Measurements from ENCODE around the gene KRTAP6-1.

The KRTAP6-1 gene

DNA sequence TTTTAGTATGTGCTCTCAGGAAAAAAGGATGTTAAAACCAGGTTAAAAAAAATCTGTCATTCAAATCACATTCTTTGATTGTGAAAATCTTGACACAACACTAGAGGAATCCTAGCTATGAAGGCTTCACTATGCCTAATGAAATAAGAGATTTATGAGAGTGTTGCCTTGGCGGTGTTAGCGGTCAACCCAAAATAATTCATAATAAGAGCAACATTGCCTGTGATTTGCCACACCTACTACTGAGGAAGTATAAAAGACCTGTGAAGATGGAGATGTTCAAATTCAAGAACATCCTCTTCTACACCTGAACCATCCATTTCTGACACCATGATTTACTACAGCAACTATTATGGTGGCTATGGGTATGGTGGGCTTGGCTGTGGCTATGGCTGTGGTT lies 2.4 kb upstream of the KRTAP6-1 start, which contains the start of gene KRTAP20-1:
TSS of gene KRTAP20-1 (plus strand) at position 301 of the 400 bp plus-strand sequence. CDS start at position 331, 30 bp downstream.
- Histone ChIP-seq H4K91ac (ENCODE audit: low read depth, low read length, poor library complexity) (no peak within 1 kb of the TSS), H3K4ac (ENCODE audit: low read length) (no peak within 1 kb of the TSS), H3K27me3 (ENCODE audit: control insufficient read depth in 3 of 3, insufficient read depth in 3 of 3, low read depth in 1 of 3, low read length in 3 of 3) (no peaks in the 10 kb centered on the region), H3K9ac (ENCODE audit: low read depth, low read length, poor library complexity) (no peak within 1 kb of the TSS), H3K79me1 (ENCODE audit: low read depth, low read length) (no peaks in the 10 kb centered on the region), H2BK5ac (ENCODE audit: low read length) (no peak within 1 kb of the TSS), H2BK15ac (ENCODE audit: low read length) (no peak within 1 kb of the TSS), H3K9me3 (replicated peaks in 1 of 2; ENCODE audit: control insufficient read depth in 2 of 2, insufficient read depth in 1 of 2, low read depth in 1 of 2, low read length in 2 of 2) (no peaks in the 10 kb centered on the region), H3K4me1 (ENCODE audit: control insufficient read depth in 2 of 2, insufficient read depth in 1 of 2, low read depth in 1 of 2, low read length in 2 of 2) (no peaks in the 10 kb centered on the region), H2BK12ac (ENCODE audit: low read length) (no peak within 1 kb of the TSS), H2AK5ac (ENCODE audit: low read depth, low read length) (no peak within 1 kb of the TSS), H3K23ac (ENCODE audit: low read depth, low read length, poor library complexity) (no peak within 1 kb of the TSS), H4K8ac (ENCODE audit: low read depth, low read length) (no peak within 1 kb of the TSS), H3K27ac (replicated peaks; ENCODE audit: low read length) (no peak within 1 kb of the TSS), H3K4me3 (ENCODE audit: low read length in 2 of 2) (no peak within 1 kb of the TSS), H3K14ac (ENCODE audit: low read length) (no peak within 1 kb of the TSS), H3K4me2 (ENCODE audit: insufficient read depth, low read length, poor library complexity, severe bottlenecking) (no peak within 1 kb of the TSS), H3K18ac (ENCODE audit: low read length) (no peak within 1 kb of the TSS), H3K36me3 (replicated peaks in 1 of 2; ENCODE audit: control insufficient read depth in 2 of 2, insufficient read depth in 2 of 2, low read length in 2 of 2) (no peaks in the 10 kb centered on the region), H2BK120ac (ENCODE audit: low read depth, low read length) (no peak within 1 kb of the TSS), H2AFZ (ENCODE audit: low read length) (no peak within 1 kb of the TSS)
- WGBS, 2 donors (ENCODE audit: extremely low coverage in 2 of 2, insufficient read length in 2 of 2, insufficient replicate concordance in 1 of 2) = no CpG with 5 or more reads among the region's 2 CpGs
- DNase-seq (ENCODE audit: low spot score) = no peak

DNA sequence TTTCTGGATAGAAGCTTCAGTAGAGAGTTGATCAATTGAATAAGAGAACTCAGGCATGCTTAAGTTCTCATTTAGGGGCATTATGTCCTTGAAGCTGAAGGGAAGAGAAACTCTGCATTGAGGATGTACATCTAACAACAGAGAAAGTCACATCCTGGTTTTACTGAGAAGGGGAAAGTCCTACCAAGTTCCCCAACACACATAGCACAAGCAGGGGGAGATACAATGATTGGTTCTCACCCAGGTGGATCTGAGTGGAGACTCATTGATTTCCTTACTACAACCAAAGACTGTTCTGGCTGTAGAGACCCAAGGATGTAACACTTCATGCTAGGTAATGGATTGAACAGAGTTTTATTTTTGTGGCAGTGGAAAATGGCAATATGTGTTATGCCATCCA lies 1.5 kb upstream of the KRTAP6-1 start:
- no peak overlapping the region for H2BK5ac ChIP-seq (ENCODE audit: low read length)
- H3K4me3 ChIP-seq (ENCODE audit: low read length in 2 of 2) = no peak overlapping the region
- no peak overlapping the region for H3K14ac ChIP-seq (ENCODE audit: low read length)
- H2BK15ac ChIP-seq (ENCODE audit: low read length) = no peak overlapping the region
- H3K18ac ChIP-seq (ENCODE audit: low read length) = no peak overlapping the region
- H3K4ac ChIP-seq (ENCODE audit: low read length) = no peak overlapping the region
- no peak for DNase-seq (ENCODE audit: low spot score)
- no peaks in the 10 kb centered on the region for H3K9me3 ChIP-seq (replicated peaks in 1 of 2; ENCODE audit: control insufficient read depth in 2 of 2, insufficient read depth in 1 of 2, low read depth in 1 of 2, low read length in 2 of 2)
- no peak overlapping the region for H2BK12ac ChIP-seq (ENCODE audit: low read length)
- H3K79me1 ChIP-seq (ENCODE audit: low read depth, low read length) = no peaks in the 10 kb centered on the region
- no peak overlapping the region for H2AFZ ChIP-seq (ENCODE audit: low read length)
- no peak overlapping the region for H3K9ac ChIP-seq (ENCODE audit: low read depth, low read length, poor library complexity)
- no peaks in the 10 kb centered on the region for H3K36me3 ChIP-seq (replicated peaks in 1 of 2; ENCODE audit: control insufficient read depth in 2 of 2, insufficient read depth in 2 of 2, low read length in 2 of 2)
- no peak overlapping the region for H3K23ac ChIP-seq (ENCODE audit: low read depth, low read length, poor library complexity)
- H3K4me2 ChIP-seq (ENCODE audit: insufficient read depth, low read length, poor library complexity, severe bottlenecking) = no peak overlapping the region
- no peaks in the 10 kb centered on the region for H3K27me3 ChIP-seq (ENCODE audit: control insufficient read depth in 3 of 3, insufficient read depth in 3 of 3, low read depth in 1 of 3, low read length in 3 of 3)
- H2BK120ac ChIP-seq (ENCODE audit: low read depth, low read length) = no peak overlapping the region
- no peaks in the 10 kb centered on the region for H3K4me1 ChIP-seq (ENCODE audit: control insufficient read depth in 2 of 2, insufficient read depth in 1 of 2, low read depth in 1 of 2, low read length in 2 of 2)
- no peak overlapping the region for H3K27ac ChIP-seq (replicated peaks; ENCODE audit: low read length)
- H4K91ac ChIP-seq (ENCODE audit: low read depth, low read length, poor library complexity) = no peak overlapping the region
- no peak overlapping the region for H4K8ac ChIP-seq (ENCODE audit: low read depth, low read length)
- H2AK5ac ChIP-seq (ENCODE audit: low read depth, low read length) = no peak overlapping the region

DNA sequence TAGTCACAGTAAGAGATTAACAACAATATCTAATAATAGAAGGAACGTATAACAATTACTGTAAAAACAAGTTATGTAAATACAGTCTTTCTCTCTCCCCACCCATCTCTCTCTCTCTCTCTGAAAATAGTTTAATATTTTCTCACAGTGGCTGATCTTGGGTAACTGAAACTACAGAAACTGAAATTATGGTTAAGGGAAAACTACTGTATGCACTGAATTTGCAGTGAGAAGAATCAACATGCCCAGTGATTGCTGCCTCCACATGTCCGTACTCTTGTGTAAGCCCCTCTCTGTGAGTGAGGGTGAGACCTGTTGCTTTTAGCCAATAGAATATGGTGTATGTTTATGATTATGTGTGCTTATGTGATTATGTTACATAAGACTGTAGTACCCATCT lies 1.6 kb downstream of the KRTAP6-1 start:
- no peak overlapping the region for H2BK5ac ChIP-seq (ENCODE audit: low read length)
- H3K18ac ChIP-seq (ENCODE audit: low read length) = no peak overlapping the region
- H2BK15ac ChIP-seq (ENCODE audit: low read length) = no peak overlapping the region
- no peaks in the 10 kb centered on the region for H3K9me3 ChIP-seq (replicated peaks in 1 of 2; ENCODE audit: control insufficient read depth in 2 of 2, insufficient read depth in 1 of 2, low read depth in 1 of 2, low read length in 2 of 2)
- H3K4ac ChIP-seq (ENCODE audit: low read length) = no peak overlapping the region
- H3K79me1 ChIP-seq (ENCODE audit: low read depth, low read length) = no peaks in the 10 kb centered on the region
- no peak overlapping the region for H3K4me2 ChIP-seq (ENCODE audit: insufficient read depth, low read length, poor library complexity, severe bottlenecking)
- no peak overlapping the region for H3K23ac ChIP-seq (ENCODE audit: low read depth, low read length, poor library complexity)
- H3K14ac ChIP-seq (ENCODE audit: low read length) = no peak overlapping the region
- no peaks in the 10 kb centered on the region for H3K36me3 ChIP-seq (replicated peaks in 1 of 2; ENCODE audit: control insufficient read depth in 2 of 2, insufficient read depth in 2 of 2, low read length in 2 of 2)
- no peak overlapping the region for H4K91ac ChIP-seq (ENCODE audit: low read depth, low read length, poor library complexity)
- H4K8ac ChIP-seq (ENCODE audit: low read depth, low read length) = no peak overlapping the region
- no peaks in the 10 kb centered on the region for H3K4me1 ChIP-seq (ENCODE audit: control insufficient read depth in 2 of 2, insufficient read depth in 1 of 2, low read depth in 1 of 2, low read length in 2 of 2)
- DNase-seq (ENCODE audit: low spot score) = no peak
- H3K9ac ChIP-seq (ENCODE audit: low read depth, low read length, poor library complexity) = no peak overlapping the region
- no peak overlapping the region for H2BK120ac ChIP-seq (ENCODE audit: low read depth, low read length)
- no peak overlapping the region for H2BK12ac ChIP-seq (ENCODE audit: low read length)
- no peaks in the 10 kb centered on the region for H3K27me3 ChIP-seq (ENCODE audit: control insufficient read depth in 3 of 3, insufficient read depth in 3 of 3, low read depth in 1 of 3, low read length in 3 of 3)
- H3K27ac ChIP-seq (replicated peaks; ENCODE audit: low read length) = no peak overlapping the region
- H2AFZ ChIP-seq (ENCODE audit: low read length) = no peak overlapping the region
- H3K4me3 ChIP-seq (ENCODE audit: low read length in 2 of 2) = no peak overlapping the region
- no peak overlapping the region for H2AK5ac ChIP-seq (ENCODE audit: low read depth, low read length)
- no CpG with 5 or more reads among the region's 2 CpGs for WGBS, 2 donors (ENCODE audit: extremely low coverage in 2 of 2, insufficient read length in 2 of 2, insufficient replicate concordance in 1 of 2)

DNA sequence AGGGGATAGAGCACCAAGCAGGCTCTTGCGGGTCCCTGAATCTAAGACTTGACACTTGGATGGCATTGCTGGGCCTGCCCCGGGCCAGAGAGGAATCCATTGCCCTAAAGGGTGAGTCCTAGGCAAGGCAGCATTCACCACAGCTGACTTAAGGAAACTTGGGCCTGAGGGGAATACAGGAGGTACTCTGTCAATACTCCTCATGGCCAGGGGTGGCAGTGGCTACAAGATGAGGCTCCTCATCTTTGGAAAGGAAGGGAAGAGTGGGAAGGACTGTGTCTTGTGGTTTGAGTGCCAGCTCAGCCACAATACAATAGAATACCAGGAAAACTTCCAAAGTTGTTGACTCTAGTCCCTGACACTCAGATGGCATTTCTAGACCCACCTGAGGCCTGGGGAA lies 7.8 kb downstream of the KRTAP6-1 start:
- no peaks in the 10 kb centered on the region for H3K27me3 ChIP-seq (ENCODE audit: control insufficient read depth in 3 of 3, insufficient read depth in 3 of 3, low read depth in 1 of 3, low read length in 3 of 3)
- no peak overlapping the region for H3K4ac ChIP-seq (ENCODE audit: low read length)
- WGBS, 2 donors (ENCODE audit: extremely low coverage in 2 of 2, insufficient read length in 2 of 2, insufficient replicate concordance in 1 of 2) = no CpG with 5 or more reads among the region's 2 CpGs

More for the DNA sequence above, 7.8 kb downstream of the KRTAP6-1 start:
- no peak overlapping the region for H3K4me3 ChIP-seq (ENCODE audit: low read length in 2 of 2)
- no peak overlapping the region for H3K14ac ChIP-seq (ENCODE audit: low read length)
- no peaks in the 10 kb centered on the region for H3K4me1 ChIP-seq (ENCODE audit: control insufficient read depth in 2 of 2, insufficient read depth in 1 of 2, low read depth in 1 of 2, low read length in 2 of 2)
- no peak overlapping the region for H2BK120ac ChIP-seq (ENCODE audit: low read depth, low read length)
- no peak for DNase-seq (ENCODE audit: low spot score)
- H3K79me1 ChIP-seq (ENCODE audit: low read depth, low read length) = no peaks in the 10 kb centered on the region
- H2BK15ac ChIP-seq (ENCODE audit: low read length) = no peak overlapping the region
- H3K9me3 ChIP-seq (replicated peaks in 1 of 2; ENCODE audit: control insufficient read depth in 2 of 2, insufficient read depth in 1 of 2, low read depth in 1 of 2, low read length in 2 of 2) = no peaks in the 10 kb centered on the region
- H3K18ac ChIP-seq (ENCODE audit: low read length) = no peak overlapping the region
- H4K91ac ChIP-seq (ENCODE audit: low read depth, low read length, poor library complexity) = no peak overlapping the region
- no peak overlapping the region for H2AFZ ChIP-seq (ENCODE audit: low read length)
- no peak overlapping the region for H3K27ac ChIP-seq (replicated peaks; ENCODE audit: low read length)
- H3K36me3 ChIP-seq (replicated peaks in 1 of 2; ENCODE audit: control insufficient read depth in 2 of 2, insufficient read depth in 2 of 2, low read length in 2 of 2) = no peaks in the 10 kb centered on the region
- H3K4me2 ChIP-seq (ENCODE audit: insufficient read depth, low read length, poor library complexity, severe bottlenecking) = no peak overlapping the region
- H2BK12ac ChIP-seq (ENCODE audit: low read length) = no peak overlapping the region
- no peak overlapping the region for H2BK5ac ChIP-seq (ENCODE audit: low read length)
- no peak overlapping the region for H4K8ac ChIP-seq (ENCODE audit: low read depth, low read length)
- H3K9ac ChIP-seq (ENCODE audit: low read depth, low read length, poor library complexity) = no peak overlapping the region
- no peak overlapping the region for H2AK5ac ChIP-seq (ENCODE audit: low read depth, low read length)
- no peak overlapping the region for H3K23ac ChIP-seq (ENCODE audit: low read depth, low read length, poor library complexity)
